ENCODE measurements around the gene FAM163B.

Gene FAM163B

DNA sequence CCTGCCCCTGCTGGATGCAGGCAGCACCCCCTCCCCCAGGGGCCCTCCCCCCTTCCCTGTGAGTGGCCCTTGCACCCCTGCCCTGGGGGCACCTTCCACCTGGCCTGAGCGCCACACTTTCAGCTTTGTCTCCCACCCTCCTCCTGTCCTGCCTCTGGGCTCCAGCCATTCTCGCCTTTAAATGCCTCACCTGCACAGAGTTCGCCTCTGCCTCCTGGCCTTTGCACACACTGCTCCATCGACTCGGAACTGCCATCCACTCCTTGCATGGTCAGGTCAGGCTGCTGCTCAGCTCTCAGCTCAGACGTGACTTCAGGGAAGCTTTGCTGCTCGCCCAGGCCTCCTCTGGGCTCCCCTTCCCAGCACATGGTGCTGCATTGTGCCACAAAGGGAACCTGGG is 10.2 kb downstream of the FAM163B start:
- peaks cover 50% of the 10 kb centered on the region for H3K27me3 ChIP-seq (ENCODE audit: insufficient read depth, low read length)
- no peak overlapping the region for H3K4me3 ChIP-seq (ENCODE audit: low read depth, low read length)
- no peaks in the 10 kb centered on the region for H3K4me1 ChIP-seq (ENCODE audit: control insufficient read depth, insufficient read depth, low read length, unreplicated experiment)
- no peaks in the 10 kb centered on the region for H3K36me3 ChIP-seq (ENCODE audit: insufficient read depth, low read length)
- no peak overlapping the region for H2AFZ ChIP-seq (ENCODE audit: low read length, unreplicated experiment)
- no peak overlapping the region for H3K27ac ChIP-seq (ENCODE audit: low read depth, low read length)
- H3K79me2 ChIP-seq (ENCODE audit: control insufficient read depth, insufficient read depth, low read length, unreplicated experiment), result no peaks in the 10 kb centered on the region

DNA sequence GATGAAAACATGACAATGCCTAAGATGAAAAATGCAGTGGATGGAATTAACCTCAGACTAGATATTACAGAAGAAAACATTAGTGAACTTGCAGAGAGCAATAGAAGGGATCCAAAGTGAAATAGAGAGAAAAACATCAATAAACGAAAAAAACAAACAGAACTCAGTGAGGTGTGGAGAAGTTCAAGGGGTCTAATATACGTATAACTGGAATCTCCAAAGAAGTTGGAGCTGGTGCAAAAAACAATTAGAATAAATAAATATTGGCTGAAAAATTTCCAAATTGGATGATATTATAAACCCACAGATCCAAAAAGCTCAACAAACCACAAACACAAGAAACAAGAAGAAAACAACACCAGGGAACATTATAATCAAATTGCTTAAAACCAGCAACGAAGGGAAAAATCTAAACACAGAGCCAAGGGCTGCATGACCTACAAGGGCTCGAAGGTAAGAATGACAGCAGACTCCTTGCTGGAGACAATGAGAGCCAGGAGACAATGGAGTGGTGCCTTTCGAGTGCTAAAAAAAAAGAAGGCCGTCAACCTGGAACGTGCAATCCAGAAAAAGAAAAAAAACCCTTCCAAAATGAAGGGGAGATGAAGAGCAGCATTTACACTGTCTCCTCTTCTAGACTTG is 11.8 kb downstream of the FAM163B start:
- no peaks in the 10 kb centered on the region for H3K4me1 ChIP-seq (ENCODE audit: control insufficient read depth, insufficient read depth, low read length, unreplicated experiment)
- H3K36me3 ChIP-seq (ENCODE audit: insufficient read depth, low read length), result no peaks in the 10 kb centered on the region
- H3K27ac ChIP-seq (ENCODE audit: low read depth, low read length), result no peak overlapping the region
- H2AFZ ChIP-seq (ENCODE audit: low read length, unreplicated experiment), result no peak overlapping the region
- H3K27me3 ChIP-seq (ENCODE audit: insufficient read depth, low read length), result peaks cover 38% of the 10 kb centered on the region
- no peaks in the 10 kb centered on the region for H3K79me2 ChIP-seq (ENCODE audit: control insufficient read depth, insufficient read depth, low read length, unreplicated experiment)
- H3K4me3 ChIP-seq (ENCODE audit: low read depth, low read length), result no peak overlapping the region

DNA sequence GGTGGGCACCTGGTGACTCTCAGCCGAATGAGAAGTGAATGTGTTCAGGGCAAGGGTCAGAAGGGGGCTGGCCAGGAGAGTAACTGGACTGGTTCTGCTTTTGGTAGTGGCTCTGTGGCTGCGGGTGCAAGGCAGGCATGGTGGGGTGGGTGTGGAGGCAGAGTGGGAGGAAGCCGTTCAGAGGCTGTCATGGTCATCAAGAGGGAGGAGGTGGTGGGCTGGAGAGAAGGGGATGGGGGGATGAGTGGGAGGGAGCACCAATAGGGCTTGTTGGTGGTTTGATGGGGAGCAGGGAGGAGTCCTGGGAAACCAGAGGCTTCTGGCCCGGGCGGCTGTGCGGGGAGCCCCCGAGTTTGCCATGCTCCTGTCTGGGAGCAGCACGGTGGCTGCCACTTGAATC is 13.3 kb downstream of the FAM163B start:
- H3K27me3 ChIP-seq (ENCODE audit: insufficient read depth, low read length), result peaks cover 26% of the 10 kb centered on the region; the same call in 1 of the 2 replicates
- H3K36me3 ChIP-seq (ENCODE audit: insufficient read depth, low read length), result no peaks in the 10 kb centered on the region
- H3K79me2 ChIP-seq (ENCODE audit: control insufficient read depth, insufficient read depth, low read length, unreplicated experiment), result no peaks in the 10 kb centered on the region
- H3K4me1 ChIP-seq (ENCODE audit: control insufficient read depth, insufficient read depth, low read length, unreplicated experiment), result no peaks in the 10 kb centered on the region
- H3K27ac ChIP-seq (ENCODE audit: low read depth, low read length), result no peak overlapping the region
- no peak overlapping the region for H3K4me3 ChIP-seq (ENCODE audit: low read depth, low read length)
- no peak overlapping the region for H2AFZ ChIP-seq (ENCODE audit: low read length, unreplicated experiment)

DNA sequence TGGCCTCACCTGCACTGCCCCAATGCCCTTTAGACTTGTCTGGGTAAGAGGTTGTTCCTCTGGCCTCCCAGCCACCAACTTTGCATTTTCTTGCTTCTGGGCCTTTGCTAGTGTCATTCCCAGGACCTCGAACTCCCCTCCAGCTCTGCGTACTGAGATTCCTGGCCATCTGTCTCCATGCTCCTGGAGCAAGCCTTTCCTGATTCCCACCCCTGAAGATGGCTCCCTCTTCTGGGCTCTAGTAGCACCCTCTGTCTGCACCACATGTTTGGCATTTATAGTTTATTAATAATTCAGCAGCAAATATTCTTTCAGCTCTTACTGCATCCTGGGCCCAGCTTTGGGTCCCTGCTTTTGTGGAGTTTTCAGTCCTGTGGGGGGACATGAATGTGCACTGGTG is 14.9 kb downstream of the FAM163B start:
- Histone ChIP-seq H3K79me2 (ENCODE audit: control insufficient read depth, insufficient read depth, low read length, unreplicated experiment) (no peaks in the 10 kb centered on the region), H2AFZ (ENCODE audit: low read length, unreplicated experiment) (no peak overlapping the region), H3K27me3 (ENCODE audit: insufficient read depth, low read length) (peaks cover 23% of the 10 kb centered on the region; the same call in 1 of the 2 replicates), H3K36me3 (ENCODE audit: insufficient read depth, low read length) (no peaks in the 10 kb centered on the region), H3K4me1 (ENCODE audit: control insufficient read depth, insufficient read depth, low read length, unreplicated experiment) (no peaks in the 10 kb centered on the region), H3K4me3 (ENCODE audit: low read depth, low read length) (no peak overlapping the region), H3K27ac (ENCODE audit: low read depth, low read length) (no peak overlapping the region)

- Histone ChIP-seq H3K4me3 (ENCODE audit: low read depth, low read length) (no peak overlapping the region), H3K79me2 (ENCODE audit: control insufficient read depth, insufficient read depth, low read length, unreplicated experiment) (no peaks in the 10 kb centered on the region), H3K4me1 (ENCODE audit: control insufficient read depth, insufficient read depth, low read length, unreplicated experiment) (no peaks in the 10 kb centered on the region), H2AFZ (ENCODE audit: low read length, unreplicated experiment) (no peak overlapping the region), H3K27me3 (ENCODE audit: insufficient read depth, low read length) (peaks cover 23% of the 10 kb centered on the region; the same call in 1 of the 2 replicates), H3K27ac (ENCODE audit: low read depth, low read length) (no peak overlapping the region), H3K36me3 (ENCODE audit: insufficient read depth, low read length) (no peaks in the 10 kb centered on the region)
Observed at GRCh38 chr9:133593587-133594253, 15.5 kb downstream of the FAM163B start.

DNA sequence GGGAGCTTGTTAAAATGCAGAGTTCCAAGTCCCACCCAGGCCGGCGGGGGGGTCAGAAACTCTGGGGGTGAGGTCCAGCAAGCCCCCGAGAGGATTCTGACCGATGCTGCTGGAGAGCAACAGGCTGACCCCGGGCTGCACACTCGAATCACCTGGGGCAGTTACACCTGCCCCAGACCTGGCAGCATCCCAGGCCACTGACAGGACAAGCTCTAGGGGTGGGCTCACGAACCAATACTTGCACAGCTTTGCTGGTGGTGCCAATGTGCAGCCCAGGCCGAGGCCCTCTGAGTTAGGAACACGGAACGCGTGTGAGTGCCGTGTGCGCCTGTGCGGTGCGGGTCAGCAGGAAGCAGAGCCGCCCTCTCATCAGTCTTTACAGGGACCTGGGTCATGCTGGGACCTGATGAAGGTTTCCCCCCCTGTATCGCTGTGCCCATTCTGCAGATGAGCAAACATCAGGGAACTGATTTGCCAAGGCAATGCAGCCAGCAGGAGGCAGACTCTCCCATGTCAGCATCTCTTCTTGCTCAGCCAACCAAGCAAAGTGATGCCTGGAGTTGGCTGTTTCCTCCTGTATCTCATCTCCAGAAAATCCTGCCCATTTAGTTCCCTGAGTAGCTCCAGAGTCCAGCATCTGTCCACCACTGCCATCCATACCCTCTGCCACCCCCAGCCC is 16.3 kb downstream of the FAM163B start:
- no peak overlapping the region for H3K27ac ChIP-seq (ENCODE audit: low read depth, low read length)
- peaks cover 20% of the 10 kb centered on the region; the same call in 1 of the 2 replicates for H3K27me3 ChIP-seq (ENCODE audit: insufficient read depth, low read length)
- H2AFZ ChIP-seq (ENCODE audit: low read length, unreplicated experiment), result no peak overlapping the region
- H3K4me3 ChIP-seq (ENCODE audit: low read depth, low read length), result no peak overlapping the region
- no peaks in the 10 kb centered on the region for H3K36me3 ChIP-seq (ENCODE audit: insufficient read depth, low read length)
- H3K4me1 ChIP-seq (ENCODE audit: control insufficient read depth, insufficient read depth, low read length, unreplicated experiment), result no peaks in the 10 kb centered on the region
- H3K79me2 ChIP-seq (ENCODE audit: control insufficient read depth, insufficient read depth, low read length, unreplicated experiment), result no peaks in the 10 kb centered on the region

DNA sequence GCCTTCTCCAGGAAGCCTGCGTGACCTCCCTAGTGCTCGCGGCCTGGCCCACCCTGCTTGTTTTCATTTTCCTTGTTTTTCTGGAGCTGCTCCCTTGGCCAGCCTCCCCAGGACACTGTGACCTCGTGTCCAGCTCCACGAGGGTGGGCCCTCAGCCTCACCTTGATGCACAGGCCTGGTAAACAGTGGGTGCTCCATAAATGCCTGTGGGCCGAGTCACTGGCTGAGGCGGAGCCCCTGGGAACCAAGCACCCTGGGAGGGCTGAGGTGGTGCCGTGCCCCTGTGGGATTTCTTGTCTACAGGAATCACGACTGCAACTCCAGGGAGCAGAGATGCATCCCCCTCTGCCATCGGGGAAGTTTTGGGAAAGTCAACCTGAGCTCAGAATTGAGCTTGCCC is 17.2 kb downstream of the FAM163B start:
- Histone ChIP-seq H2AFZ (ENCODE audit: low read length, unreplicated experiment) (no peak overlapping the region), H3K27me3 (ENCODE audit: insufficient read depth, low read length) (peaks cover 16% of the 10 kb centered on the region; the same call in 1 of the 2 replicates)

GRCh38 chr9:133591116-133591910 is 17.9 kb downstream of the FAM163B start:
- no peak overlapping the region for H3K4me3 ChIP-seq (ENCODE audit: low read depth, low read length)
- H3K36me3 ChIP-seq (ENCODE audit: insufficient read depth, low read length), result no peaks in the 10 kb centered on the region
- peaks cover 12% of the 10 kb centered on the region for H3K27me3 ChIP-seq (ENCODE audit: insufficient read depth, low read length)
- H3K4me1 ChIP-seq (ENCODE audit: control insufficient read depth, insufficient read depth, low read length, unreplicated experiment), result no peaks in the 10 kb centered on the region
- H2AFZ ChIP-seq (ENCODE audit: low read length, unreplicated experiment), result no peak overlapping the region
- no peaks in the 10 kb centered on the region for H3K79me2 ChIP-seq (ENCODE audit: control insufficient read depth, insufficient read depth, low read length, unreplicated experiment)
- no peak overlapping the region for H3K27ac ChIP-seq (ENCODE audit: low read depth, low read length)

More for the DNA sequence above, 17.2 kb downstream of the FAM163B start:
- H3K36me3 ChIP-seq (ENCODE audit: insufficient read depth, low read length), result no peaks in the 10 kb centered on the region
- no peak overlapping the region for H3K27ac ChIP-seq (ENCODE audit: low read depth, low read length)
- no peaks in the 10 kb centered on the region for H3K79me2 ChIP-seq (ENCODE audit: control insufficient read depth, insufficient read depth, low read length, unreplicated experiment)
- no peaks in the 10 kb centered on the region for H3K4me1 ChIP-seq (ENCODE audit: control insufficient read depth, insufficient read depth, low read length, unreplicated experiment)
- H3K4me3 ChIP-seq (ENCODE audit: low read depth, low read length), result no peak overlapping the region

- H3K4me3 ChIP-seq (ENCODE audit: low read depth, low read length), result no peak overlapping the region
- no peak overlapping the region for H3K27ac ChIP-seq (ENCODE audit: low read depth, low read length)
- no peak overlapping the region for H2AFZ ChIP-seq (ENCODE audit: low read length, unreplicated experiment)
- peaks cover 18% of the 10 kb centered on the region for H3K27me3 ChIP-seq (ENCODE audit: insufficient read depth, low read length)
- H3K79me2 ChIP-seq (ENCODE audit: control insufficient read depth, insufficient read depth, low read length, unreplicated experiment), result no peaks in the 10 kb centered on the region
- no peaks in the 10 kb centered on the region for H3K36me3 ChIP-seq (ENCODE audit: insufficient read depth, low read length)
- H3K4me1 ChIP-seq (ENCODE audit: control insufficient read depth, insufficient read depth, low read length, unreplicated experiment), result no peaks in the 10 kb centered on the region
Observed at GRCh38 chr9:133590231-133590855, 18.8 kb downstream of the FAM163B start.
